Muscle of leg (tissue), 11 donors: ENCODE data around the gene ADIPOR2. TPM values are rescaled to one million over a fixed set of nuclear protein-coding genes. Genes with fewer than 3 reads are reported as not detected.

Experiments used
- DNase-seq: peaks from one replicate; pipeline ENCODE4 v3.0.0; 2013
- H3K27ac ChIP-seq: one replicate; pipeline ENCODE4 v1.5.1; 2013; ENCODE audit warnings: mild to moderate bottlenecking, low read length, control low read depth
- H3K27me3 ChIP-seq: one replicate; pipeline ENCODE4 v1.6.1; 2013; ENCODE audit warnings: low read length; ENCODE audit not compliant: control insufficient read depth, insufficient read depth
- H3K36me3 ChIP-seq: one replicate; pipeline ENCODE4 v1.6.1; 2013; ENCODE audit warnings: low read length; ENCODE audit not compliant: control insufficient read depth, insufficient read depth
- H3K4me1 ChIP-seq: one replicate; pipeline ENCODE4 v1.6.1; 2013; ENCODE audit warnings: low read length; ENCODE audit not compliant: control insufficient read depth, insufficient read depth
- H3K4me3 ChIP-seq: one replicate; pipeline ENCODE4 v1.5.1; 2013; ENCODE audit warnings: low read length, control low read depth
- H3K9me3 ChIP-seq: replicated peaks from 2 replicates; pipeline ENCODE4 v1.6.1; 2013; ENCODE audit warnings: low read depth, low read length; ENCODE audit not compliant: control insufficient read depth
- WGBS: methylation state at CpG from one replicate; pipeline ENCODE4 v1.1.5; 2013; ENCODE audit warnings: missing lambda C conversion rate; ENCODE audit not compliant: insufficient coverage; 5-methylcytosine and 5-hydroxymethylcytosine counted together
- polyA plus RNA-seq, 8 donors: library from polyadenylated mRNA; unstranded; fragments of 120-200 nt; gene quantifications; one replicate each; pipeline versions ENCODE4 v1.2.1 to v1.2.3, GENCODE V29; 2013; ENCODE audit warnings: inconsistent platforms in 1 of 8, low replicate concordance in 1 of 8; ENCODE audit not compliant: insufficient read length in 8 of 8, insufficient read depth in 1 of 8
- total RNA-seq: library from RNA; stranded (reverse); fragments of 120-200 nt; gene quantifications from one replicate; pipeline ENCODE4 v1.2.4, GENCODE V29; 2013

ADIPOR2 gene
- total and polyA plus RNA-seq, 9 donors, result 18.4 to 30.0 (median 25.1) TPM

- Histone ChIP-seq H3K4me1 (peaks cover 12% of the 10 kb centered on the region), H3K4me3 (no peak overlapping the region), H3K9me3 (no peaks in the 10 kb centered on the region), H3K27me3 (peaks cover 8% of the 10 kb centered on the region), H3K27ac (no peak overlapping the region), H3K36me3 (no peaks in the 10 kb centered on the region)
- 61% methylated on average over 10 of the region's 11 CpGs for WGBS
- DNase-seq, result no peak
These were observed 27.3 kb upstream of the ADIPOR2 start for GRCh38 chr12:1663440-1664132.

GRCh38 chr12:1665366-1665765 is 25.5 kb upstream of the ADIPOR2 start:
- Histone ChIP-seq H3K27me3 (peaks cover 8% of the 10 kb centered on the region), H3K9me3 (no peaks in the 10 kb centered on the region), H3K4me3 (no peak overlapping the region), H3K36me3 (no peaks in the 10 kb centered on the region), H3K27ac (no peak overlapping the region), H3K4me1 (peaks cover 11% of the 10 kb centered on the region)
- 40% methylated on average over 1 of the region's 2 CpGs for WGBS
- no peak for DNase-seq

DNA sequence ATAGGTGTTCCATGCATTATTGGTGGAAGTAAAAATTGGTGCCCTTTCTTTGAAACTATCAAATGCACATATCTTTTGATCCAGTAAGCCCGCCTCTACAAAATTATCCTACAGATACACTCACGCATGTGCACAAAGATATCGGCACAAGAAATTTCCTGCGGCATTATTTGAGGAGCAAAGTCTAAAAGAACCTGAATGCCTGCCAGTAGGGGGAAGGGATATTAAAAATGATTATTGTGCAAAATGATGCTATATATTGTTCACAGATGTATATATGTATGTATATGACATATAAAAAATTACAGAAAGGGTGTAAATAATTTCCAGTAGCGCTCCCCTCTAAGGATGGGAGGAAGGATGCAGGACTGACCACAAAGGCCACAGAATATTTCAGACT is 24.7 kb upstream of the ADIPOR2 start:
- no peak overlapping the region for H3K27ac ChIP-seq

DNA sequence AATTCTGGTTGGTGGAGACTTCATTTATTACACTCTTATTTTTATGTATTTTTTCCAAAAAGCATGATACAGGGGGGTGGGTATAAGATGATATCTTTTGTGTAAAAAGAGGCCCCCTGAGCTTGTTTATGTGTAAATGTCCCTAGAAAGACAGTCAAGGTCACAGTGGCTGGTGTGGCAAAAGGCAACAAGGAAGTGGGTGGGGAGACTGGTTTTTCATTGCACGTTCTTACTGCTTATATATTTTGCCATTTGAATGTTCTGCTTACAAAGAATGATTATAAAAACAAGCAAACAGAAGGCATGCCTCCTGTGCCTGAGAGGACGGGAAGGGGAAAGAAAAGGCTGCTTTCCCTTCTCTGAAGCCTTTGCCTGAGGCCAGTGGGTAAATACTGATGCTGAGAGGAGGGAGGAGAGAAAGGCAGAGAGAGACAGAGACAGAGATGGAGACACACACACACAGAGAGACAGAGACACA is 24.1 kb upstream of the ADIPOR2 start:
- Histone ChIP-seq H3K9me3 (no peaks in the 10 kb centered on the region), H3K4me1 (peaks cover 7% of the 10 kb centered on the region), H3K27ac (no peak overlapping the region), H3K27me3 (peaks cover 8% of the 10 kb centered on the region), H3K4me3 (no peak overlapping the region), H3K36me3 (no peaks in the 10 kb centered on the region)
- DNase-seq, result no peak
- WGBS, result 20% methylated on average over 1 of the region's 2 CpGs

More for the DNA sequence above, 24.7 kb upstream of the ADIPOR2 start:
- Histone ChIP-seq H3K9me3 (no peaks in the 10 kb centered on the region), H3K27me3 (peaks cover 8% of the 10 kb centered on the region), H3K4me3 (no peak overlapping the region), H3K36me3 (no peaks in the 10 kb centered on the region), H3K4me1 (peaks cover 7% of the 10 kb centered on the region)
- no peak for DNase-seq
- no CpG with 5 or more reads among the region's 5 CpGs for WGBS

- Histone ChIP-seq H3K4me1 (no peaks in the 10 kb centered on the region), H3K4me3 (no peak overlapping the region), H3K9me3 (no peaks in the 10 kb centered on the region), H3K36me3 (no peaks in the 10 kb centered on the region), H3K27me3 (no peaks in the 10 kb centered on the region), H3K27ac (no peak overlapping the region)
- WGBS, result 47% methylated on average over 14 of the region's 18 CpGs
- no peak for DNase-seq
These were observed 21.9 kb upstream of the ADIPOR2 start for GRCh38 chr12:1668833-1669543.

DNA sequence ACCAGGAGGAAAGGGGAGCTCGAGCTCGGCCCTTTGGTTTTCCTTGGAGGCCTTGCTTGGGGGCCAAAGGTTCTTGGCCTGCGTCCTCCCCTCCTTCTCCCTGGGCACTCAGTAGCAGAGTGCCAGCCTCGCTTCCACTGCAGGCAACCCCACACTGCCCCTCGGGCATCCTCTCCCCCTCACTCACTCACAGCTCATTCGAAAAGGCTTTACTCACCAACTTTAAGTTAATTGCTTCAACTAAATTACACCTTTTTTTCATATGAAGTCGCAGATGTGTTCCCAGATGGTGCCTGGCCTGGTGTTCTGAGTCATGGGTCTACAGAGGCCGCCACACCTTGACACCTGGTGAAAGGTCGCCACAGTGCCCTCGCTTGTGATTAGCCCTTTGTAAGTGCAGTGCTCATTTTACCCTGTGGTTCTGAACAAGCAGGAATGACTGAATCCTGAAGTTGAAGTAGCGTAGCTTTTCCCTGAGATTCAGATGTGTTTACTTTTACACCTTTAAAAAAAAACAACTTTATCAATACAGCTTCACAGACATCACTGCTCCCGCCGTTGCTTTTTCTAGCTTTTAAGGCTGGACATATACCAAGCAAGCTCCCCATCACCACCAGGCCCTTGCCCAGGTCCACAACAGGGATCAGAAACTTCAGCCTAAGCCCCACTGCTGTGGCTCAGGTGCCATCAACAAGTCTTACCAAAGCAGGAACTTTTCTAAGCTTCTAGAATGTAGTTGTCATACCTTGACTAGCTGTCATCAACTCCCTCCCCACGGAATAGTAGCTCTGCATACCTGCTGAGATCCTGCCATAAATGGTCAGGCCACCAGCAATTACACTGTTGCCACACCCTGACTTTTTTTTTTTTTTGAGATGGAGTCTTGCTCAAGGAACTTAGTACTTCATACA is 20.3 kb upstream of the ADIPOR2 start:
- WGBS, result 65% methylated on average over 10 of the region's 14 CpGs
- no peak for DNase-seq
- no peaks in the 10 kb centered on the region for H3K27me3 ChIP-seq
- H3K27ac ChIP-seq, result no peak overlapping the region
- H3K9me3 ChIP-seq, result no peaks in the 10 kb centered on the region
- no peaks in the 10 kb centered on the region for H3K36me3 ChIP-seq
- H3K4me1 ChIP-seq, result no peaks in the 10 kb centered on the region
- no peak overlapping the region for H3K4me3 ChIP-seq

GRCh38 chr12:1676043-1676442 is 14.8 kb upstream of the ADIPOR2 start:
- H3K27me3 ChIP-seq, result no peaks in the 10 kb centered on the region
- no CpG with 5 or more reads among the region's 3 CpGs for WGBS

DNA sequence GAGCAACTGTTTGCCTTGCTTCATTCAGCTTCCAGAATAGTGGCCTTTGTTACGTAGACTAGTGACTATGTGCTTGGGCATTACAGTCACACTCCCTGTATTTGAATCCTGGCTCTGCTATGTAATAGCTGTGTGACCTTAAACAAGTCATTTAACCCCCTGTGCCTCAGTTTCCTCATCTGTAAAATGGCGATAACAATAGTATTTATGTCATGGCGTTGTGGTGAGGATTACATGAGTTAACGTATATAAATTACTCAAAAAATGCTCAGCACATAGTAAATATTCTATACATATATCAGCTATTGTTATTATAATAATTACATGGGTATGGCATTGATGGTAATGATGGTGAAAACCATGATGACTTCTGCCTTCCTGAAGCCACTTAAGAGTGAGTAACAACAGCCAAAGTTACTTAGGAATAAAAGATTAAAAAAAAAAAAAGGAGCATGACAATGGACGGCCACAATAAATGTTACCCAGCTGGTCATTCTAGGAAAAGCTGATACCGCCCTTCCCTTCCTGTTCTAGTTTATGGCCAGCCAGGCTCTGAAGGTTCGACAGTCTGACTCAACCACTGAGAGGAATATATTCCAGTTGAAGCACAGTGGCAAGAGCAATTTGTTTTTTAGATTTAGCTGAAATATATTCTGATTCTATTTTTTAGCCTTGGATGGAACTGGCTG is 9.9 kb upstream of the ADIPOR2 start:
- Histone ChIP-seq H3K36me3 (no peaks in the 10 kb centered on the region), H3K4me1 (no peaks in the 10 kb centered on the region), H3K9me3 (no peaks in the 10 kb centered on the region), H3K27me3 (no peaks in the 10 kb centered on the region), H3K4me3 (no peak overlapping the region), H3K27ac (no peak overlapping the region)
- no peak for DNase-seq
- WGBS, result no CpG with 5 or more reads among the region's 7 CpGs

More at GRCh38 chr12:1676043-1676442, 14.8 kb upstream of the ADIPOR2 start:
- Histone ChIP-seq H3K36me3 (no peaks in the 10 kb centered on the region), H3K4me3 (no peak overlapping the region), H3K27ac (no peak overlapping the region), H3K9me3 (no peaks in the 10 kb centered on the region), H3K4me1 (no peaks in the 10 kb centered on the region)
- no peak for DNase-seq

DNA sequence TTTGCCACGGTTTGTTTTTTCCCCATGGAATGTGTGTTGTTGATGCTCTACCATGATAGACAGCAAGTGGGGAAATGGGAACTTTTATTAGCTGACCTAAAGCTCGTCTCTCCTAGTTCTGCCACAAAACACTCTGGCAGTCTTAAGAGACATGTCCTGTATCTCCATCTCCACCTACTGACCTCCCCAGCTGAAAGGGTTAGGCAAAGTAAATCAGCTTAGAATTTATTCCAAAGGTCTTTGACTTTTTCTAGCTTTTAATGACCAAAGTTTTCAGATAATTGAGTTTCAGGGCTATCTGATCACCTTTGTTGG is 9.4 kb upstream of the ADIPOR2 start:
- Histone ChIP-seq H3K27ac (no peak overlapping the region), H3K4me1 (no peaks in the 10 kb centered on the region), H3K36me3 (no peaks in the 10 kb centered on the region), H3K4me3 (no peak overlapping the region), H3K9me3 (no peaks in the 10 kb centered on the region), H3K27me3 (no peaks in the 10 kb centered on the region)
- WGBS, result no CpG with 5 or more reads among the region's 2 CpGs
- no peak for DNase-seq
